ENCODE measurements around the gene SLC27A5.
"Not testable (repeated sequence)": the region's sequence is repeated elsewhere in the genome, so short reads cannot be mapped to it uniquely, and the experiment has no call there.

The SLC27A5 gene

GRCh38 chr19:58468216-58468839, 43.5 kb downstream of the SLC27A5 start:
- DNase-seq = no peak

- peak; percentile 98 to 100 (median 100) for DNase-seq
Observed at GRCh38 chr19:58466760-58467589, 44.8 kb downstream of the SLC27A5 start, which contains the start of gene ZNF324. Gene ZNF324 (plus strand): TSS chr19:58467080. CDS start chr19:58469186, 2,106 bp downstream.

GRCh38 chr19:58466089-58466759, 45.6 kb downstream of the SLC27A5 start:
- DNase-seq = no peak

- DNase-seq = no peak
Observed at GRCh38 chr19:58460039-58460438, 51.8 kb downstream of the SLC27A5 start.

GRCh38 chr19:58456111-58456510, 55.7 kb downstream of the SLC27A5 start:
- DNase-seq = no peak

GRCh38 chr19:58455306-58455705, 56.5 kb downstream of the SLC27A5 start:
- DNase-seq = no peak

- DNase-seq = no peak
Observed at GRCh38 chr19:58453743-58454142, 58.0 kb downstream of the SLC27A5 start.

GRCh38 chr19:58451358-58452101, 60.3 kb downstream of the SLC27A5 start, which contains the start of gene ZNF324B:
Gene ZNF324B (plus strand): TSS chr19:58451622. CDS start chr19:58453702, 2,080 bp downstream.
- peak; percentile 97 to 99 (median 98) for DNase-seq

GRCh38 chr19:58450856-58451357, 60.9 kb downstream of the SLC27A5 start:
- DNase-seq = no peak

GRCh38 chr19:58449980-58450379, 61.8 kb downstream of the SLC27A5 start:
- not testable (repeated sequence) for DNase-seq

- DNase-seq = not testable (repeated sequence)
Observed at GRCh38 chr19:58448860-58449259, 62.9 kb downstream of the SLC27A5 start.

Measured in suppressor macrophage (primary cell).